Measurements from ENCODE around the gene MED27. TPM values are rescaled to one million over a fixed set of nuclear protein-coding genes. Genes with fewer than 3 reads are reported as not detected.

The MED27 gene
- total RNA-seq, 1 experiment from 2014 or later: 24.4 TPM

GRCh38 chr9:131986089-131986488 is 93.6 kb downstream of the MED27 start:
- DNase-seq (ENCODE audit: low read depth, low spot score) (no peak), ATAC-seq (peak; percentile 83)
- TF ChIP-seq, protein P1, sequence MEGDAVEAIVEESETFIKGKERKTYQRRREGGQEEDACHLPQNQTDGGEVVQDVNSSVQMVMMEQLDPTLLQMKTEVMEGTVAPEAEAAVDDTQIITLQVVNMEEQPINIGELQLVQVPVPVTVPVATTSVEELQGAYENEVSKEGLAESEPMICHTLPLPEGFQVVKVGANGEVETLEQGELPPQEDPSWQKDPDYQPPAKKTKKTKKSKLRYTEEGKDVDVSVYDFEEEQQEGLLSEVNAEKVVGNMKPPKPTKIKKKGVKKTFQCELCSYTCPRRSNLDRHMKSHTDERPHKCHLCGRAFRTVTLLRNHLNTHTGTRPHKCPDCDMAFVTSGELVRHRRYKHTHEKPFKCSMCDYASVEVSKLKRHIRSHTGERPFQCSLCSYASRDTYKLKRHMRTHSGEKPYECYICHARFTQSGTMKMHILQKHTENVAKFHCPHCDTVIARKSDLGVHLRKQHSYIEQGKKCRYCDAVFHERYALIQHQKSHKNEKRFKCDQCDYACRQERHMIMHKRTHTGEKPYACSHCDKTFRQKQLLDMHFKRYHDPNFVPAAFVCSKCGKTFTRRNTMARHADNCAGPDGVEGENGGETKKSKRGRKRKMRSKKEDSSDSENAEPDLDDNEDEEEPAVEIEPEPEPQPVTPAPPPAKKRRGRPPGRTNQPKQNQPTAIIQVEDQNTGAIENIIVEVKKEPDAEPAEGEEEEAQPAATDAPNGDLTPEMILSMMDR (IDR thresholded peaks at IDR 0.05): no peak
- no peak for TF ChIP-seq POLR2AphosphoS5 (IDR thresholded peaks at IDR 0.05; ENCODE audit: low read depth, low read length)
- TF ChIP-seq TCF7L2 (IDR thresholded peaks at IDR 0.05; ENCODE audit: low read depth, low read length): no peak
- TF ChIP-seq SIN3A (IDR thresholded peaks at IDR 0.05; ENCODE audit: borderline replicate concordance, insufficient read depth, low read depth, low read length): no peak
- no peak for TF ChIP-seq REST (IDR thresholded peaks at IDR 0.05; ENCODE audit: insufficient read depth in 1 of 2, low read depth in 2 of 2, low read length in 1 of 2)
- POLR2A ChIA-PET: no interaction called here
- in situ Hi-C loops (cut with HindIII; ENCODE audit: low pct_unique_long_range_greater_than_20kb, low sequenced_read_pairs) (no loop called here), intact Hi-C loops (cut with micrococcal nuclease; ENCODE audit: unreplicated experiment) (no loop called here)
- Histone ChIP-seq H3K4me3 (ENCODE audit: low read depth in 2 of 2, low read length in 2 of 2) (no peak overlapping the region), H3K9me3 (ENCODE audit: control insufficient read depth, insufficient read depth, low read depth, low read length) (no peaks in the 10 kb centered on the region; the same call in 1 of the 2 replicates), H3K27me3 (ENCODE audit: control insufficient read depth, insufficient read depth, low read length) (no peaks in the 10 kb centered on the region), H3K27ac (ENCODE audit: low read length) (no peak overlapping the region), H3K36me3 (ENCODE audit: control insufficient read depth, insufficient read depth, low read length) (no peaks in the 10 kb centered on the region), H3K4me1 (ENCODE audit: control insufficient read depth, insufficient read depth, low read length) (no peaks in the 10 kb centered on the region)
- no TSS peak for BruUV-seq (replicated peaks)
- CTCF ChIA-PET: no interaction called here

- no peaks in the 10 kb centered on the region; the same call in 1 of the 2 replicates for H3K9me3 ChIP-seq (ENCODE audit: control insufficient read depth, insufficient read depth, low read depth, low read length)
- H3K36me3 ChIP-seq (ENCODE audit: control insufficient read depth, insufficient read depth, low read length): no peaks in the 10 kb centered on the region
- BruUV-seq (replicated peaks): no TSS peak
- CTCF ChIA-PET: no interaction called here
- no peak overlapping the region for H3K4me3 ChIP-seq (ENCODE audit: low read depth in 2 of 2, low read length in 2 of 2)
- no peaks in the 10 kb centered on the region for H3K27me3 ChIP-seq (ENCODE audit: control insufficient read depth, insufficient read depth, low read length)
- TF ChIP-seq SIN3A (IDR thresholded peaks at IDR 0.05; ENCODE audit: borderline replicate concordance, insufficient read depth, low read depth, low read length): no peak
- in situ Hi-C loops (cut with HindIII; ENCODE audit: low pct_unique_long_range_greater_than_20kb, low sequenced_read_pairs): no loop called here
- no peak overlapping the region for H3K27ac ChIP-seq (ENCODE audit: low read length)
- DNase-seq (ENCODE audit: low read depth, low spot score): no peak
- POLR2A ChIA-PET: no interaction called here
- intact Hi-C loops (cut with micrococcal nuclease; ENCODE audit: unreplicated experiment): no loop called here
- no peak for ATAC-seq
- no peaks in the 10 kb centered on the region for H3K4me1 ChIP-seq (ENCODE audit: control insufficient read depth, insufficient read depth, low read length)
These were observed 95.1 kb downstream of the MED27 start for GRCh38 chr9:131984564-131984963.

GRCh38 chr9:131982671-131983239 is 96.9 kb downstream of the MED27 start:
- intact Hi-C loops (cut with micrococcal nuclease; ENCODE audit: unreplicated experiment) (no loop called here), in situ Hi-C loops (cut with HindIII; ENCODE audit: low pct_unique_long_range_greater_than_20kb, low sequenced_read_pairs) (no loop called here)
- Histone ChIP-seq H3K36me3 (ENCODE audit: control insufficient read depth, insufficient read depth, low read length) (no peaks in the 10 kb centered on the region), H3K9me3 (ENCODE audit: control insufficient read depth, insufficient read depth, low read depth, low read length) (no peaks in the 10 kb centered on the region; the same call in 1 of the 2 replicates), H3K4me3 (ENCODE audit: low read depth in 2 of 2, low read length in 2 of 2) (no peak overlapping the region), H3K27me3 (ENCODE audit: control insufficient read depth, insufficient read depth, low read length) (no peaks in the 10 kb centered on the region), H3K4me1 (ENCODE audit: control insufficient read depth, insufficient read depth, low read length) (no peaks in the 10 kb centered on the region), H3K27ac (ENCODE audit: low read length) (no peak overlapping the region)
- TF ChIP-seq REST (IDR thresholded peaks at IDR 0.05; ENCODE audit: insufficient read depth in 1 of 2, low read depth in 2 of 2, low read length in 1 of 2): no peak
- TF ChIP-seq POLR2AphosphoS5 (IDR thresholded peaks at IDR 0.05; ENCODE audit: low read depth, low read length): no peak
- no peak for TF ChIP-seq TCF7L2 (IDR thresholded peaks at IDR 0.05; ENCODE audit: low read depth, low read length)
- TF ChIP-seq, protein P1 (IDR thresholded peaks at IDR 0.05): no peak
- no peak for TF ChIP-seq SIN3A (IDR thresholded peaks at IDR 0.05; ENCODE audit: borderline replicate concordance, insufficient read depth, low read depth, low read length)
- DNase-seq (ENCODE audit: low read depth, low spot score) (no peak), ATAC-seq (no peak)
- ChIA-PET POLR2A (no interaction called here), CTCF (no interaction called here)
- no TSS peak for BruUV-seq (replicated peaks)

Measured in Panc1 (cell line).